ENCODE results near the gene FUT2.

The FUT2 gene

DNA sequence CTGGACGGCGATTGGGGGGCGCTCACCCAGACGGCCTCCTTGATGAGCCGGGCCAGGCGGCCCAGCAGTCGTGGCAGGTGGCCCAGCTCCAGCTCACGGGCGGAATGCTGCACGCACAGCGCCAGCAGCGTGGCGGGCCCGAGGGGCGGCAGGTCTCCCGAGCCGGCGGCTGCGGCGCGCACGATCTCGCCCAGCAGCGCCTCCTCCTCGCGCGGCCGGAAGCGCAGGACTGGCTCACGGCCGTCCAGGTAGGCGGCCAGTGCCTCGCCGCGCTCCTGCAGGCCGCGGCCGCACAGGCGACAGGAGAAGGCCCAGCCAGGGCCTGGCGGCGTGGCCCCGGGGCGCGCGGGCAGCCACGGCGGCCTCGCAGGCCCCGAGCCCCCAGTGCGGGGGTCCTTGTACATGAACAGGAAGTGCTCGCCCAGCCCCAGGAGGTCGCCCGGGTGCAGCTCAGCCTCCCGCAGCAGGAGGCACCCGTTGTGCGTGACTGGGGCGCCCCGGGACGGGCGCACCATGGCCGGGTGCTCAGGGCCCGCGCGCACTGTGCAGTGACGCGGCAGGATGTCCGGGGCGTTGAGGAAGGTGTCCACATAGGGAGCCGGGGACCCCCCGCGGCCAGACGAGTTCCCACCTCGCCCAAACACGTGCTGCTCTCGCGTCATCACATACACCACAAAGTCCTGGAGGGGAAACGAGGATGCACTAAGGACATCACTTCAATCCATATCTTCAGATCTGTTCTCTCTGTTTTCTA, 33.3 kb downstream of the FUT2 start:
- DNase-seq (ENCODE audit: low read depth), result no peak

GRCh38 chr19:48731452-48731851, 35.7 kb downstream of the FUT2 start:
- DNase-seq (ENCODE audit: low read depth), result no peak

DNA sequence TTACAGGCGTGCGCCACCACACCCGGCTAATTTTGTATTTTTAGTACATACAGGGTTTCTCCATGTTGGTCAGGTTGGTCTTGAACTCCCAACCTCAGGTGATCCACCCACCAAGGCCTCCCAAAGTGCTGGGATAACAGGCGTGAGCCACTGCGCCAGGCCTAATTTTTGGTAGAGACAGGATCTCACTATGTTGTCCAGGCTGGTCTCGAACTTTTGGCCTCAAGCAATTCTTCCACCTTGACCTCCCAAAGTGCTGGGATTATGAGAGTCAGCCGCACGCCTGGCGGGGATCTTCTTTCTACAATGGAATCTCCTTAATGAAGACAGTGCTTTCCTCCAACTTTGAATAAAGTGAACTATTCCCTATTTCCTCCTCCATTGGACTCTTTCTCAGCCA, 38.9 kb downstream of the FUT2 start:
- no peak for DNase-seq (ENCODE audit: low read depth)

DNA sequence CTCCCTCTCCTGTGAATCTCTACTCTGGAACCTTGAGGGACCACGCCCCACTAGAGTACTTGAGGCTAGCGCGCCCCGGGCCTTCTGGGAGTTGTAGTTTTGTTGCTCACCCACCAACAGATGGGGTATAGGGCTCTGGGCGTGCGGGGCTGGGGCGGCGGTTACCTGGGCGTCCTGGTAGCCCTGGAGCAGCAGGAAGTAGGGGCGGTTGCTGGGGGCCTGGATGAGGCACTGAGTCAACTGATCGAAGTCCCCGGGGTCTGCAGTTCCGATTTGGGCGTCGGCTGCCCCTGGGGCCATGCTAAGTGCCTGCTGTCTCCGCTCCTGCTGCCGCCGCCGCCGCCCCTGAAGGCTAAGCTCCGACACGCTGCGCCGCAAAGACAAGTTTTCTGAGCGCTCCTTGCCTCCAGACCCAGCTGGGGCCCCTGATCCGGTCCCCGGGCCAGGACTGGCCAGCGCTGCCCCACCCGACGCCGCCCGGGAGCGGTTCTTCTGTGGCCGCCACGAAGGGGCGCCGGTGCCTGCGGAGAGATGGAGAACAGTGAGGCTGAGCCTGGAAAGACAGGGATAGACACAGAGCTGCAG, 39.4 kb downstream of the FUT2 start:
- peak; percentile 73 for DNase-seq (ENCODE audit: low read depth)

DNA sequence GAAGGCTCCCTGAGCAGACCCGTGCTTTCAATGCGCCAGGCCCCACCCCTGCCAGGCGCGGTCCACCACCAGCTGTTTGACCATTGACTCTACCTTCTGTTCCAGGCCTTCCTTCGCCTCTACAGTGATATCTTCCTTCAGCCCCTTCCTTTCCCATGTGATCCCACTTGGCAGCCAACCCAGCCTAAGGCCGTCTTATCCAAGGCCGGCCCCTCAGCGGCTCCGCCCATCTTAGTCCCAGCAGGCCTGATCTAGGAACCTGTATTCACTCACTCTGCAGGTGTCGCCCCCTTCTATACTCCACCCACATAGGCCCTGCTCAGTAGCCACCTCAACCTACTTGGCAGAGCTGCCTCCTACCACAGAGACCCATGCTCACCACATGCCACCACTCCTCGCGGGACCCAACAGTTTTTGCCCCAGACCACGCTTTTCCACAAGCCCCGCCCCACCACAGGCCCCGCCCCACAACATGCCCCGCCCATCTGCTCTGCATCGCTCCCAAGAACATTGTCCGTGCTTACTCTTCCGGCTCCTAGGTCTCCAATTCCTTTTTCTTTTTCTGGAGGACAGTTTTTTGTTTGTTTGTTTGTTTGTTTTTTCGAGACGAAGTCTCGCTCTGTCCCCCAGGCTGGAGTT, 41.7 kb downstream of the FUT2 start:
- DNase-seq (ENCODE audit: low read depth), result no peak

DNA sequence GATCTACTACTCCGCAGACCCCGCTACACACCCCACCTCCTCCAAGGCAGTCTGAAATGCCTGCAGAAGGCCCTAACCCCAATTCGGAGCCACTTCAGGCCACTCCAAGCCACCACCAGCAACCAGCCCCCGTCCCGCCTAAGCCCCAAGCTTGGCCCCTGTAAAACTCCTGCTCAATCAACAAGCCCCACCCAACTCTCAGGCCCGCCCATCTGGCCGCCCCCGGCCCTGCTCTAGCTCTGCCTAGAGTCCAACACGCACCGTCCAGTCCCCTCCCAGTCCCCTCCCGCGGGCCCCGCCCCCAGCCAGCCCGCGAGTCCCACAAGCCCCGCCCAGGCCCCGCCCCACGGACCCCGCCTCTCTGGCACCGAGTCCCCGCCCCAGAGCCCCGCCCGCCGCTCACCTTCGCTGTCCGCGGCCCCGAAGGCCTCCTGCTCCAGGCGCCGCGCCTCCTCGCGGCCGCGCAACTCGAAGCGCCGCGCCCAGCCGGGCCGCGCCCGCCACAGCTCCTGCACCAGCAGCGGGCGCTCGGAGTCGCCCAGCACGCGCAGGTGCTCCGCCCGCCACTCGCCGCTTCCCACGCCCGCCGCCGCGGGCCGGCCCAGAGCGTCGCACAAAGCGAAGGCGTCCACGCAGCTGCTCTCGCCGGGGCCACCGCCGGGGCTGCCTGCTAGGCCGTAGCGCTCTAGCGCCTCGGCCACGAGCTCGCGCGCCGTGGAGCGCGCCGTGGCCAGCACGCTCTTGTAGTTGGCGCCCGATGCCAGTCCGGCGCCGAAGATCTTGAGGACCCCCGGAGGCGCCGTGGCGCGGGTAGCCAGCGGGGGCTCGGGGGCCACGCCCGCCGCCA, 43.0 kb downstream of the FUT2 start:
- peak; percentile 87 for DNase-seq (ENCODE audit: low read depth)

DNA sequence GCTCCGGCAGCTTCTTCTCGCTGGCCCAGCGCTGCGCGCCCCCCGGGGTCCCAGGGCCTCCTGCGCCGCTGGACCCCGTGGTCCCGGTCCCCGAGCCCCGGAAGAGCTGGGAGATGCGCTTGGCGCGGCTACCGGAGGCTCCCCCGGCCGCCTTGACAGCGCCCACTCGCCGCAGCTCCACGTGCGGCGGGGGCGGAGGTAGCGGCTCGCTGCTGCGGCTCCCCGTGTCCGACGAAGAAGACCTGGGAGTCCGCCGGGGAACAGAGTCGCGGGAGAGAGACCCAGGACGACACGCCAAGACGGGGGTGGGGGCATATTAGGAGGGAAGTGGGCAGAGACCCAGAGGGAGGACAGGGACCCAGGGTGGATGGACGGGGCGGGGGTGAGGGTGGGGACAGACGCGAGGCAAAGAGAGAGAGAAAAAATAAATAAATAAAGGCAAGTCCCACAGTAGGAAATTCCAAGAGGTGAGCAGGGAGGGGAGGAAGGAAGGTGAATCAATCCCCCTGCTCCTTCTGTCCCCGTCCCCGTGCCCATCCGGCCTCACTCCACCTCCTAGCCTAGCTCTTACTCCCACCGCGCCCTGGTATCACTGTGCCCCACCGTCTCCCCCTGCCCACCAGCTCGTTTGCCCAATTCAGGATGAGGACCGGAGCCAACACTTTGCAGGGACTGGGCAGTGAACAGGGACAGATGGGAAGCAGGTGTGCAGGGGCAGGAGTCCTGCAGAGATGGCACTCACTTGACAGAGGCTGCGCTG, 43.8 kb downstream of the FUT2 start:
- no peak for DNase-seq (ENCODE audit: low read depth)

- DNase-seq (ENCODE audit: low read depth), result no peak
Measured at GRCh38 chr19:48740164-48740972, 44.6 kb downstream of the FUT2 start, which contains the start of gene RASIP1. Gene RASIP1 (minus strand): TSS chr19:48740610. CDS start chr19:48740282, 328 bp downstream.

- no peak for DNase-seq (ENCODE audit: low read depth)
Measured at GRCh38 chr19:48741129-48741999, 45.6 kb downstream of the FUT2 start.

- DNase-seq (ENCODE audit: low read depth), result no peak
Measured at GRCh38 chr19:48742096-48742495, 46.3 kb downstream of the FUT2 start.

DNA sequence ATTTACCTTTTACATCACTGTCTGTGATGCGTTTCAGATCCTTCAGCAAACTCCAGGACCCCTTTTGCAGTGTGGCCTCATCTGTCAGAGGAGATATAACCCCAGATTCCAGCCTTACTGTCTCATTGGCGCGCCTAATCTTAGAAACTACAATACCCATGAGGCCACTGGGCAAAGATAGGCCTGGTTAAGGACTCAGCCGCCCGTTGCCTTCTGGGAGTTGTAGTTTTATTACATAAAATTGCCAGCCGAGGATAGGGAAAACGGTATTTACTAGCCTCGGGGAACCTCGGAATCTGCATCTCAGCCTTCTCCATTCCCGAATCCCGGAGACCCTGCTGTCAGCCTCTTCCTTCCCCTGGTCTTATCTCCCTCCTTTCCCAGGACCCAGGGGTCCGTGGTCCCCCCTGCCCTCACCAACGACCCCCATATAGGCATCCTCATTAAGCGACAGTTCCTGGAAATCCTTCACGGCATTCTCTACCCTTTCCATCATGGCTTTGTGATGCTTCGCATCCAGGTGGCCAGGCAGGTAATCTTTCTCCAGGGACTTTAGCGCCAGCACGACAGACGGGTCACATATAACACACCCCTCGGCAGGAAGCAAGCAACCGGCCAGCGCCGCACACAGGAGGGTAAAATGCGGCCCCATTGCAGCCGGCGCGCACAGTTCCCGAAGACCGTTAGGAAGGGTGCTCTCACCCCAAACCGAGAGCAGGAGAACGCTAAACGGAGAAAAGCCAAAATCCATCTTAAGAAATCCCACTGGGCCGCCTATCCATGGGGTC, 49.6 kb downstream of the FUT2 start:
- DNase-seq (ENCODE audit: low read depth), result peak; percentile 84

DNA sequence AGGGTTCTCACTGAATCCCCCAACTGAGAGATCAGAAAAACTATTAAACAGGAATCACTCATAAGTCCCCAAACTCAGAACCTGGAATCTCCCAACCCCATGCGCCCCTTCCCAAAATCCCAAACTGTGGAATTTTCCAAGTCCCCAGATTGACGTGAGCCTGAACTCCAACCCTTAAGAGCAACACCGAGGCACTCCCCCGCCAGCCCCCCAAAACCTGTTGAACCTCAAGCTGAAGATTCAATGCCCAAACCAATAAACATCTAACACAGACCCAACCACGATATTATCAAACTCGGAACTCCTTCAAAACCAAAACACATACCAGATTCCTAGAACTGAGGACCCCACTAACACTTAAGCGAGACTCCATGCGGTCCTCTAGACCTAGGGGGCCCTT, 50.3 kb downstream of the FUT2 start:
- no peak for DNase-seq (ENCODE audit: low read depth)

DNA sequence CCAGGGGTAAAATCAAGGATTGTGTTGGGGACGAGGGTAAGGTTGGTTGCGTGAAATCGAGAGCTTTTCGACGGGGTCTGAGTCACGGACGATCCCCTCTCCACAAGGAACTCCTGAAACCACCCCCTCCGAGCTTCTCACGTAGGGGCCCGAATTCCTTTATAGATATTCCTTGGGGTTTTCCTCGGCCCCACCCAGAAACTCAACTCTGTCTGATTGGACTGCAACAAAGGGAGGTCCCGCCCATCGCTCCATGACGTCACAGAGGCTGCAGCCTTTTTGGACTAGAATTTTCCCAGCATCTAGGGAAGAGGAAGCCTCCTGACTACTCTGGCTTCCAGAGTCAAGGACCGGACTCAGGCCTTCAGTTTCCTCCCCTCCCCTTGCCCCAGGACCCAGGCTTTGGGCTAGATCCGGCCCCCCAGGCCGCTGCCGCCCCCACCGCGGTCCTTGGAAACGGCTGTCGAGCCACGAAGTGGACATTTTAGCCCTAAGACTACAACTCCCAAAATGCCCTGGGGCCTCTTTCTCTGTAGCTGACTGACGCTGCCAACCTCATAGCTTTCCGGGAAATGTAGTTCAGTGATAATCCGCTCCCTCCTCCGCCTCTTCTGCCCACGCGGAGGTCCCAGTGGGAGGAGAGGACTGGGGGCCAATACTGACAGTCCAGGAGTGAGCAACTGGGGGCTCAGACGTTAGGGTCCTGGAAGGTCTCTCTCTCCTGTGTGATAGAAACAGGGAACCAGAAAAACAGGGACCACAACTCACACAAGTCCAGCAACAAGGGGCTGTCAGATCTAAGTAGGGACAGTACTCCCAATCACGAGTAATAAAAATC, 51.2 kb downstream of the FUT2 start, which contains the start of gene IZUMO1:
Gene IZUMO1 (minus strand): TSS at position 172 of the 838 bp plus-strand sequence. CDS start 1,050 bp downstream, outside the sequence.
- DNase-seq (ENCODE audit: low read depth), result peak; percentile 95

- no peak for DNase-seq (ENCODE audit: low read depth)
Measured at GRCh38 chr19:48749571-48750198, 53.9 kb downstream of the FUT2 start.

- DNase-seq (ENCODE audit: low read depth), result no peak
Measured at GRCh38 chr19:48750351-48750750, 54.6 kb downstream of the FUT2 start.

DNA sequence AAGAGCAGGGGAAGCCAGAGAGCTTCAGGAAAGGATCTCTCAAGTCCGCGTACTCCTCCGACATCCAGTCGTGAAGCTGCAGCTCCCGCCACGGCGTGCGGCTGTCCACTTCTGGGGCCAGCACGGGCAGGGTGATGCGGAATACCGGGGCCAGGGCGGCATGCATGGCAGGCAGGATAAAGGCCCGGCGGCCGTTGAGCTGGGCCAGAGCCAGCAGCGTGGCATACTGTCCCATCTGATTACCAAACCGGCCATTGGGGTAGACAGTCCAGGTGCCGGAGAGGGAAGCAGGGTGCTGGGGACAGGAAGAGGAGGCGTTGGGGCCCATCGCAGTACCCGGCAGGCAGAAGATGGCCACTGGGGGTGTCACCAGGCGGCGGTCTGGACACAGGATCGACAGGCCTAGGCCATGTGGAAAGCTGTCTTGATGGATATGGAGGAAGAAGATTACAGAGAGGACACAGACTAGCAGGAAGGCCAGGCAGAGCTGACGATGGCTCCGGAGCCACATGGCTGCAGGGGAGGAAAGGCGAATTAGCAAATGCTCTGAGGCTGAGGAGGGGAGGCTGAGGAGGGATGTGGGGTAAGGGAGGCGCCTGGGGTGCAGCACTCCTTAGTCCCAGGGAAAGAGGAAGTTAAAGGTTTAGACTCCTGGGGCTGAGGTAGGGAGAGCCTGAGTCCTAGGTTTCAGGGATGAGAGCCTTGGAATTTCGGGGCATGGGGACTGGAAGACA, 55.2 kb downstream of the FUT2 start:
- no peak for DNase-seq (ENCODE audit: low read depth)

Measured in ELR (cell line).